Mucosa of rectum (tissue), 2 donors: Measurements from ENCODE around the gene SUSD3.
"Not testable (repeated sequence)": the region's sequence is repeated elsewhere in the genome, so short reads cannot be mapped to it uniquely, and the experiment has no call there.

Experiments
- H3K27ac ChIP-seq, 2 donors: one replicate each; pipeline ENCODE4 v1.7.0; 2013; ENCODE audit warnings: inconsistent platforms in 2 of 2, low read depth in 2 of 2, low read length in 2 of 2
- H3K27me3 ChIP-seq, 2 donors: one replicate each; pipeline ENCODE4 v1.7.0; 2013; ENCODE audit warnings: low read length in 2 of 2; ENCODE audit not compliant: control insufficient read depth in 2 of 2, insufficient read depth in 2 of 2
- H3K36me3 ChIP-seq, 2 donors: one replicate each; pipeline ENCODE4 v1.7.0; 2013; ENCODE audit warnings: low read length in 2 of 2; ENCODE audit not compliant: control insufficient read depth in 2 of 2, insufficient read depth in 2 of 2
- H3K4me1 ChIP-seq, 2 donors: one replicate each; pipeline ENCODE4 v1.7.0; 2013; ENCODE audit warnings: low read length in 2 of 2, mild to moderate bottlenecking in 1 of 2; ENCODE audit not compliant: control insufficient read depth in 2 of 2, insufficient read depth in 2 of 2
- H3K4me3 ChIP-seq, 2 donors: one replicate each; pipeline ENCODE4 v1.7.0; 2013; ENCODE audit warnings: low read length in 2 of 2
- H3K9ac ChIP-seq, 2 donors: one replicate each; pipeline ENCODE4 v1.7.0; 2013; ENCODE audit warnings: low read length in 2 of 2, low read depth in 1 of 2, mild to moderate bottlenecking in 1 of 2
- H3K9me3 ChIP-seq, 2 donors: one replicate each; pipeline ENCODE4 v1.7.0; 2013; ENCODE audit warnings: low read length in 2 of 2; ENCODE audit not compliant: control insufficient read depth in 2 of 2
- donor health status: healthy.
- donor health status: Normal muscosa, but diverticular disease.

SUSD3 gene

DNA sequence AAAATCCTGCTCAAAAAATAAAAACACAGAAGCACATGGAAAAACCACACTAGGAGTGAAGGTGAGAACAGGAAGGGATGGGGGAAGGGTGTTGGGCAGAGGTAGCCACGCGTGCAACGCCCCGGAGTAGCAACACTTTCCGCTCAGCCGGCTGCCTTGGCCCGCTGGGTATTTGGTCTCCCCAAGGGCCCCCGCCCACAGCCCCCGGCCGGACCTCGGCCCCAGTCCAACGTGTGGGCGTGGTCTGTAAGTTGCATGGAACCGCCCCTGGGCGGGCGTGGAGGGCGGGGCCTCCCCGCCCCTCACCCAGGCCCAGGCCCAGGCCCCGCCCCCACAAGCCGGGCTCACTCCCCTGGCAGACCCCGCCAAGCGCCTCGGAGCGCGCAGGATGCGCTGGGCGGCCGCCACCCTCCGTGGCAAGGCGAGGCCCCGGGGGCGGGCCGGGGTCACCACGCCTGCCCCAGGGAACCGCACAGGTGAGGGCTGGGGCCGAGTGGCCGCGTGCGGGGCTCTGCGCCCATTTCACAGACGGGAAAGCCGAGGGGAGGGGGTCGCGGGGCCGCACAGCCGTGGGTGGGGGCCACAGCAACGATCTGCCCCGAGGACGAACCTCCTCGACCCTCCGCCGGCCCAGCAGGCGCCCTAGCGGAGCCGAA is at the start of gene SUSD3:
Gene SUSD3, plus strand, starts transcription at position 347 of the 656 bp plus-strand sequence. Its CDS starts 42 bp downstream, at position 389.
- peak within 1 kb of the TSS; percentile 38 to 63 for H3K9ac ChIP-seq
- H3K9me3 ChIP-seq: no peaks in the 10 kb centered on the region
- H3K4me3 ChIP-seq: peak within 1 kb of the TSS; percentile 54 to 64
- no peaks in the 10 kb centered on the region for H3K36me3 ChIP-seq
- H3K27ac ChIP-seq: peak within 1 kb of the TSS; percentile 17 to 79
- peaks cover 15 to 34% of the 10 kb centered on the region in 2 donors for H3K4me1 ChIP-seq
- H3K27me3 ChIP-seq: peaks cover 0 to 3% of the 10 kb centered on the region in 2 donors

DNA sequence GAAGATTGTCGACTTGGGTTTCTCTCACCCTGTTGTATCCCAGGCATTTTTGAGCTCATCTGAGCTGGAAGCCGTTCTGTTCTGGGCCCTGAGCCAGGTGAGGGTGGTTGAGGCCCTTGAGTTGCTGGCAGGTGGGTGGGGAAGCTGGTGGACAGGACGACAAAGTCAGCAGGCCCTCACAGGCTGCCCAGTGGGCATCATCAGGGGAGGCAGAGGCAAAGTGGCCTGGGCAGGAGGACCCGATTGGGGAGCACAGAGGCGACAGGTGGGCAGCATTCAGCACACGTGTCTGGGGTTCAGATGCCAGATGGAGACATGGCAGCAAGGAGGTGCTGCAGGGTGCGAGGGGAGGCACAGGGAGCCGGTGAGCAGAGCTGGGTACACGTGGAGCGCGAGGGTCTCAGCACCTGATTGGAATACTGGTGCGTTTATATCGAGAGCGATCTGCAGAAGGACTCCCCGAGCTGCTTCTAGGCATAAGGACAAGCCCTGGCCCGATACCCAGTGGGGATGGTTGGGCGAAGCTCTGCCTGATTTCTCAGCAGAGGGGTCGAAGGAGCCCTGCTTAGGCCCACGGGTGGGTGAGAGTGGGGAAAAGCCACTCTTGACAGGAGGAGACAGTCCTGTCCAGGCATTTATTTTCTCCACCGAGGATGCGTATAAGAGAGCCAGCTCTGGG is 49.0 kb upstream of the SUSD3 start:
- Histone ChIP-seq H3K4me1 (no peaks in the 10 kb centered on the region), H3K9ac (no peak overlapping the region), H3K36me3 (peaks cover 5 to 9% of the 10 kb centered on the region in 2 donors)

DNA sequence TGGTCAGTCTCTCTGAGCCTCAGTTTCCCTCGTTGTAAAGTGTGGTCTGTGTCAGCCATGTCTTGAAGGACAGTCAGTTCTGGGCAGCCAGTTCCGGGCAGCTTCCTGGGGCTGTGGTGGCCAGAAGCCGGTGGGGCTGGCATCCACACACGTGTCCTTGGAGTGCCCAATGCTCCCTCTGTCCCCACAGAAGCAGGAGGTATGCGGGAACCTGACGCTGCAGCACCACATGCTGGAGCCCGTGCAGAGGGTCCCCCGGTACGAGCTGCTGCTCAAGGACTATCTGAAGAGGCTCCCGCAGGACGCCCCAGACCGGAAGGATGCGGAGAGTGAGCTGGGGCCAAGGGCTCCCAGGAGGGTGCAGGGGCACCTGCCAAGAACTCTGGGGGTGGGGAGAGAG is 48.4 kb upstream of the SUSD3 start:
- Histone ChIP-seq H3K4me1 (no peaks in the 10 kb centered on the region), H3K27ac (no peak overlapping the region), H3K36me3 (peaks cover 5 to 9% of the 10 kb centered on the region in 2 donors), H3K27me3 (peaks cover 0 to 2% of the 10 kb centered on the region in 2 donors), H3K9ac (no peak overlapping the region), H3K4me3 (no peak overlapping the region), H3K9me3 (no peaks in the 10 kb centered on the region)

More for the DNA sequence above, 49.0 kb upstream of the SUSD3 start:
- Histone ChIP-seq H3K9me3 (no peaks in the 10 kb centered on the region), H3K27ac (no peak overlapping the region), H3K4me3 (no peak overlapping the region), H3K27me3 (peaks cover 0 to 2% of the 10 kb centered on the region in 2 donors)

DNA sequence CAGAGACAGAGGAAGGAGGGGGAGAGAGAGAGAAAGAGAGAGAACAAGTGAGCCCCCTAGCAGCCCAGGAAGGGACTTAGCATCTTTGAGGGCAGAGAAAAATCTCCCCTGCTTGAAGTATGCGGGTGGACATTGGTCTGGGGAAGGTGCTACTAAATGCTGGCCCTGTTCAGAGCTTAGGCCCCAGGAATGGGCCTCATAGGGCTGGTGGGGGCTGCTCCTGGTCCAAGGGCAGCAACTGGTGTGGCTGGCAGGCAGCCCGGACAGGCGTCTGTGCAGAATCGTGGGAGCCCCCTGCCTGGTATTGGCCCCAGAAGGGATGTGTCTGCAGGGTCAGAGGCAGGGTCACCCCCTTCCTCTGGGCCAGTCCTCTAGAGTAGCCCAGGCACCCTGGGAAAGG is 47.8 kb upstream of the SUSD3 start:
- Histone ChIP-seq H3K27ac (no peak overlapping the region), H3K4me1 (no peaks in the 10 kb centered on the region), H3K9ac (no peak overlapping the region), H3K4me3 (no peak overlapping the region), H3K9me3 (no peaks in the 10 kb centered on the region), H3K36me3 (peaks cover 5 to 9% of the 10 kb centered on the region in 2 donors), H3K27me3 (peaks cover 0 to 2% of the 10 kb centered on the region in 2 donors)

DNA sequence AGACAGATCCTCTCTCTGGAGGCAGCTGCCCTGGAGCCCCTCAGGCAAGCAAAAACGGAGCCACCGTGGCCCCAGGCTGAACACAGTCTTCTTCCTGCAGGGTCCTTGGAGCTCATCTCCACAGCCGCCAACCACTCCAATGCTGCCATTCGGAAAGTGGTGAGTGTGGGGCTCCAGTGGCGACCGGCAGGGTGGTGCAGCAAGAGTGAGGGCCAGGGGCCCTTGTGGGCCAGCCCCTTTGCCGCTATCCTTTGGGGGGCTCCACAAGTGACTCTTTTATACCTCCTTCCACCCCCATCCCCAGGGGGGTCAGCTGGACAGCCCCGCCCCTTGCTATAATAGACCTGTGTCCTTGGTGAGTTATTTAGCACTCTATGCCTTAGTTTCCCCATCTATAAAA is 47.4 kb upstream of the SUSD3 start:
- Histone ChIP-seq H3K27me3 (peaks cover 0 to 2% of the 10 kb centered on the region in 2 donors), H3K9me3 (no peaks in the 10 kb centered on the region), H3K9ac (no peak overlapping the region), H3K4me1 (no peaks in the 10 kb centered on the region), H3K27ac (no peak overlapping the region), H3K36me3 (peaks cover 5 to 6% of the 10 kb centered on the region in 2 donors), H3K4me3 (no peak overlapping the region)

DNA sequence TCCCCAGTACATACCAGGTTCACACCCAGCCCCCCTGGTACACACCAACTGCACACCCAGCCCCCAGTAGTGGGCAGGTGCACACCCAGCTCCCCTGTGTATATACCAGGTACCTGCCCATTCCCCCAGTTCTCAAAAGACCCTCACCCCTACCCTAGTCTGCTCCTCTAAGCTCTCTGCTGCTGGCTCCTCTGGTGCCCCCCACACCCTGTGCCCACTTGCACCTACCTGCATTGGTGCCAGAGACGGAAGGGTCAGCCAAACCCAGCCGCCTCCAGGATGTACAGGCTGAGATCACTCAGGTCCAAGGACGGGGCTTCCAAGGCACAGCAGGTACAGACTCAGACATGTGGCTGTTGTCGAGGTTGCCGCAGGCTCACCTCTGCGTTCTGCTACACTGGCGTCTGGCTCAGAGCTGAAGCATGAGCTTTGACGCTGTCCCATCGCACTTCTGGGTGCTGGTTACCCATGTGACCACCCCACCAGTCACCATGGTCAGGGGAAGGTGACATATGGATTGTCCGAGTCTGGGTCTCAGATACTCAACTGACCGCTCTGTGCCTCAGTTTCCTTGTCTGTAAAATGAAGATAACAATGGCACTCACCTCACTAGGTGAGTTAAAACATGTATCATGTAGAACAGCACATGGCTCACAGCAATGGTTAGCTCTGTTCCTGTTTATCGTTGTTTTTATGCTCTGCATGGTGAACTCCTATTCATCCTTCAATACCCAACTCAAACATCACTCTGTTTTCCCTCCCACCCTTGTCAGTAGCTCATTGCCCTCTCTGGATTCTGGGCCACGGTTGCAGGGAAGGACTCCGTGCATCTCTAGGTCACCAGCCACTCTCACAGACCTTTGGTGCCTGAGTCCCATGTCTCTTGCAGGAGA is 45.3 kb upstream of the SUSD3 start:
- Histone ChIP-seq H3K9ac (no peak overlapping the region), H3K4me3 (no peak overlapping the region), H3K36me3 (peaks cover 3 to 5% of the 10 kb centered on the region in 2 donors), H3K27ac (no peak overlapping the region), H3K4me1 (no peaks in the 10 kb centered on the region), H3K27me3 (peaks cover 0 to 2% of the 10 kb centered on the region in 2 donors), H3K9me3 (no peaks in the 10 kb centered on the region)

DNA sequence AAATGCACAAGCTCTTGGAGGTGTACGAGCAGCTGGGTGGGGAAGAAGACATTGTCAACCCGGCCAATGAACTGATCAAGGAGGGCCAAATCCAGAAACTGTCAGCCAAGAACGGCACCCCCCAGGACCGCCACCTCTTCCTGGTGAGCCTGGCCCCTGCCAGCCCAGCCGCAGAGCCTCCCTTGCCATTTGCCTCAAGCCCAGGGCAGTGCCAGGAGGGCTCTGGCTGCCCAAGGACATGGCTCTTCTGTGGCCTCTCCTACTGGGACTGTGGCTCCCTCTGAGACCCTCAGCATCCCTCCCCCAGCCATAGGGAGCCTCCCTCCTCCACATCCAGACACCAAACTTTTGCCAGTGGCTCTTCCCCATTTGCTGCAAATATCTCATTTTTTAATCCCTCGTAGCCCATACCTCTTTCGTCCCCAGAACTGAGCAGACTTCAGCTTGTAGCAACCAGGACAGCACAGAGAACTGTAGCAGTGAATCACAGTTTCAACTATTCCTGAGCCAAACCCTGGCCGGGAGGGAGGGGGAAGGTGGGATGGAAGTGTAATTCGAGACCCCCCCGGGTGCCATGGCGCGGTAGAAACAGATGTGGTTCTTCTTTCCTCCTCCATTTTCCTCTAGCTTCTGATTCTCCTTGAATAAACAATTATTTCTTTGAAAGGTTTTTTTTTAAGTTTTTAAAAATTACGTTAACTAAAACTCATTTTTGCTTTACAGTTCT is 44.5 kb upstream of the SUSD3 start:
- no peak overlapping the region for H3K4me3 ChIP-seq
- no peak overlapping the region for H3K27ac ChIP-seq
- H3K9ac ChIP-seq: no peak overlapping the region
- peaks cover 0 to 2% of the 10 kb centered on the region in 2 donors for H3K27me3 ChIP-seq
- H3K9me3 ChIP-seq: no peaks in the 10 kb centered on the region
- H3K36me3 ChIP-seq: peaks cover 0 to 3% of the 10 kb centered on the region in 2 donors
- no peaks in the 10 kb centered on the region for H3K4me1 ChIP-seq

DNA sequence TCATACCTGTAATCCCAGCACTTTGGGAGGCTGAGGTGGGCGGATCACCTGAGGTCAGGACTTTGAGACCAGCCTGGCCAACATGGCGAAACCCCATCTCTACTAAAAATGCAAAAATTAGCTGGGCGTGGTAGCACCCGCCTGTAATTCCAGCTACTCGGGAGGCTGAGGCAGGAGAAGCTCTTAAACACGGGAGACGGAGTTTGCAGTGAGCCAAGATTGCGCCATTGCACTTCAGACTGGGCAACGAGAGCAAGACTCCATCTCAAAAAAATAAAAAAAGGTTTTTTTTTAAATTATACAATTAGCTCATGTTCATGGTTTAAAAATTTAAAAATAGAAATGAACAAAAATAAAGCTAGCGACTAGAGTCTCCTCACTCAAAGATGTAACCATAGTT is 43.3 kb upstream of the SUSD3 start:
- H3K9me3 ChIP-seq, H3K9ac ChIP-seq, H3K4me3 ChIP-seq, H3K36me3 ChIP-seq, H3K27me3 ChIP-seq, H3K4me1 ChIP-seq, H3K27ac ChIP-seq: not testable (repeated sequence)

DNA sequence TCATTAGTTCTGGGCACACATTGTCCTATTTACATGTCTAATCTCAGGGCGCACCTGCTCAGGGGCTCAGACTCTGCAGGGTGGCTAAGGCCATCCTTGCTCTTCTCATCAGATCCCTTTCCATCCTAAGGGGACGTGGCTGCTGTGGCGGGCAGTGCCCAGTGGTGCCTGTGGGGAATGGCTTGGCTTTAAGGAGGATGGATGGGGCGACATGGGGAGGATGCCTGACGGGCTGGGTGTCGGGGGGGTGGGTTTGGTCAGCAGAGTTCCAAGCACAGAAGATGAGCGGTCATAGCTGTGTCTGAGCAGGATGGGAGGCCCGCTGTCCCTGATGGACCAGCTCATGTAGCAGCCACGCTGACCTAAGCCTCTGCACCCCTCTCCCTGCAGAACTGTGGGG is 40.9 kb upstream of the SUSD3 start:
- H3K9ac ChIP-seq: no peak overlapping the region
- H3K36me3 ChIP-seq: peaks cover 0 to 15% of the 10 kb centered on the region in 2 donors
- no peak overlapping the region for H3K27ac ChIP-seq
- no peak overlapping the region for H3K4me3 ChIP-seq
- H3K9me3 ChIP-seq: no peaks in the 10 kb centered on the region
- peaks cover 0 to 2% of the 10 kb centered on the region in 2 donors for H3K27me3 ChIP-seq
- H3K4me1 ChIP-seq: no peaks in the 10 kb centered on the region
